C4-2B (cell line): ENCODE data around the gene HES5.

Source experiments
- ZFX ChIP-seq: fragments of 450-650 bp; IDR thresholded peaks from 2 replicates; pipeline ENCODE4 v1.6.1; 2017
- TF ChIP-seq, protein P1 (sequence below): fragments of 450-650 bp; conservative IDR thresholded peaks from 2 replicates; pipeline ENCODE4 v1.5.1; 2017; ENCODE audit warnings: mild to moderate bottlenecking

DNA sequence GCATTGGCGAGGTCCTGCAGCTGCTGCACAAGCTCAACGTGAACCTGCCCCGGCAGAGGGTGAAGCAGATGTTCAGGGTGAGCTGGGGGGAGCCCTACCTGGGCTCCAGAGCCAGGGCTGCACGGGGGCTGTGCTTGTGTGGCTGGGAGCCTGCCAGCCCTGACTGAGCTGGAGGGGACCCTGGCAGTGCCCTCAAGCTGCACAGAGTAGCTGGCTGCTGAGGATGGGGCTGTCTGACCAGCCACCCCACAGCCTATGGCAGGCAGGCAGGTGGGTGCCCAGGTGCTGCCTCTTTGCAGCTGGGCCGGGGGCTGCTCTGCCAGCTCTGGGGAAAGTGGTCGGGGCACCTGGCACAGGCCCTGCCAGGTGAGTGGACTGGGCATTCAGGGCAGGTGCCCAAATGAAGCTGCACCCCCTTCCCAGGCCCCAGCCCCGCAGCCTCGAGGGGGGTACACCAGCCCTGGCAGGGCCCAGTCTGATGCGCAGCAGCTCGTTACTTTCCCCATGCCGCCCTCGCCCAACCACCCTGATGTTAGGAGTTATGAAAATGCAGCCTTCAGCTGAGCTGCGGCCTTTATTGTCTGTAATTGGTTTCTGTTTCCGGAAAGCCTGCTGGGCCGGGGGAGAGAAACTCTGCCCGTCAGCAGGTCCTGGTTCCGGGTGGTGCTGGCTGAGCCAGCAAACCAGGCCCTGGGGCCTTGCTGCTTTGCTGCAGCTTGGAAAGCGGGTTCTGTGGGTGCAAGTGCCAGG is 49.7 kb downstream of the HES5 start:
- TF ChIP-seq, protein P1, sequence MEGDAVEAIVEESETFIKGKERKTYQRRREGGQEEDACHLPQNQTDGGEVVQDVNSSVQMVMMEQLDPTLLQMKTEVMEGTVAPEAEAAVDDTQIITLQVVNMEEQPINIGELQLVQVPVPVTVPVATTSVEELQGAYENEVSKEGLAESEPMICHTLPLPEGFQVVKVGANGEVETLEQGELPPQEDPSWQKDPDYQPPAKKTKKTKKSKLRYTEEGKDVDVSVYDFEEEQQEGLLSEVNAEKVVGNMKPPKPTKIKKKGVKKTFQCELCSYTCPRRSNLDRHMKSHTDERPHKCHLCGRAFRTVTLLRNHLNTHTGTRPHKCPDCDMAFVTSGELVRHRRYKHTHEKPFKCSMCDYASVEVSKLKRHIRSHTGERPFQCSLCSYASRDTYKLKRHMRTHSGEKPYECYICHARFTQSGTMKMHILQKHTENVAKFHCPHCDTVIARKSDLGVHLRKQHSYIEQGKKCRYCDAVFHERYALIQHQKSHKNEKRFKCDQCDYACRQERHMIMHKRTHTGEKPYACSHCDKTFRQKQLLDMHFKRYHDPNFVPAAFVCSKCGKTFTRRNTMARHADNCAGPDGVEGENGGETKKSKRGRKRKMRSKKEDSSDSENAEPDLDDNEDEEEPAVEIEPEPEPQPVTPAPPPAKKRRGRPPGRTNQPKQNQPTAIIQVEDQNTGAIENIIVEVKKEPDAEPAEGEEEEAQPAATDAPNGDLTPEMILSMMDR: no peak
- TF ChIP-seq ZFX: peak; percentile 89
